ENCODE data around the gene CPA1. TPM values are rescaled to one million over a fixed set of nuclear protein-coding genes. Genes with fewer than 3 reads are reported as not detected.

CPA1 gene
- total RNA-seq, 1 experiment from 2014 or later, result not detected

- no peak overlapping the region for H2BK20ac ChIP-seq (ENCODE audit: low read depth, low read length, poor library complexity, severe bottlenecking)
- H3K27ac ChIP-seq (ENCODE audit: insufficient read length, low read depth, low read length), result no peak overlapping the region
- H3K4me3 Mint-ChIP-seq, result no peak overlapping the region; a peak in 1 of 5 replicates
- no peak overlapping the region for H3K27ac Mint-ChIP-seq
- no peak overlapping the region for H2BK12ac ChIP-seq (ENCODE audit: insufficient read length, low read depth, low read length)
- H2AFZ ChIP-seq (ENCODE audit: low read length), result no peak overlapping the region
- H3T11ph ChIP-seq (ENCODE audit: low read length), result no peak overlapping the region
- no peak overlapping the region for H2AK5ac ChIP-seq (ENCODE audit: insufficient read length, low read length)
- DNase-seq, result peak; percentile 91
- no peak overlapping the region for H3K9ac ChIP-seq (ENCODE audit: extremely low read depth, insufficient read length, low read length)
- no peak overlapping the region for H4K5ac ChIP-seq (ENCODE audit: insufficient read length, low read depth, low read length)
- no peaks in the 10 kb centered on the region for H3K4me1 ChIP-seq (ENCODE audit: insufficient read depth, low read length)
- no peak overlapping the region for H2BK5ac ChIP-seq (ENCODE audit: insufficient read length, low read length)
- H2BK15ac ChIP-seq (ENCODE audit: low read depth, low read length), result no peak overlapping the region; the same call in 1 of the 2 replicates
- WGBS (ENCODE audit: extremely low coverage, insufficient read length, low lambda C conversion rate), result no CpG with 5 or more reads among the region's 41 CpGs
- H3K4me1 Mint-ChIP-seq, result peaks cover 4 to 10% of the 10 kb centered on the region in 2 experiments; a peak in 3 of 4 replicates
- H3K27me3 Mint-ChIP-seq (ENCODE audit: low read depth), result peaks cover 4% of the 10 kb centered on the region; the same call in 1 of the 2 replicates
- H2BK120ac ChIP-seq (ENCODE audit: low read depth, low read length, poor library complexity, severe bottlenecking), result no peak overlapping the region
- no peaks in the 10 kb centered on the region for H3K23me2 ChIP-seq (ENCODE audit: insufficient read length, low read depth, low read length, poor library complexity, severe bottlenecking)
- no peak overlapping the region for H4K8ac ChIP-seq (replicated peaks; ENCODE audit: insufficient read length, low read depth, low read length)
- H3K27me3 ChIP-seq (ENCODE audit: insufficient read depth, low read length), result no peaks in the 10 kb centered on the region
- H3K9me3 ChIP-seq (ENCODE audit: control insufficient read depth, low read depth, low read length), result no peaks in the 10 kb centered on the region
- no peaks in the 10 kb centered on the region for H4K20me1 ChIP-seq (ENCODE audit: control insufficient read depth, insufficient read depth, insufficient read length)
- H3K56ac ChIP-seq (ENCODE audit: insufficient read length, low read depth, low read length), result no peak overlapping the region
- peaks cover 6 to 13% of the 10 kb centered on the region in 2 experiments for H3K9me3 Mint-ChIP-seq
- H3K79me1 ChIP-seq (ENCODE audit: insufficient read depth, low read depth, low read length, poor library complexity, severe bottlenecking), result no peaks in the 10 kb centered on the region
- no peak overlapping the region for H4K91ac ChIP-seq (ENCODE audit: insufficient read length, low read depth, low read length)
- TF ChIP-seq CTCF (conservative IDR thresholded peaks at IDR 0.05), result peak; percentile 79
- H3K36me3 Mint-ChIP-seq (ENCODE audit: insufficient read depth in 1 of 3, low read depth in 3 of 3), result peaks cover 2 to 9% (median 5%) of the 10 kb centered on the region in 3 experiments
- H3K18ac ChIP-seq (ENCODE audit: insufficient read length, low read depth, low read length), result no peak overlapping the region
- H3K4ac ChIP-seq (ENCODE audit: low read depth, low read length), result no peak overlapping the region
- H3K23ac ChIP-seq (ENCODE audit: insufficient read length, low read depth, low read length), result no peak overlapping the region
- no peak overlapping the region for H3K14ac ChIP-seq (ENCODE audit: insufficient read depth, low read length)
- H3K4me2 ChIP-seq (ENCODE audit: insufficient read depth, insufficient read length, low read length), result no peak overlapping the region
- no peaks in the 10 kb centered on the region for H3K79me2 ChIP-seq (ENCODE audit: insufficient read depth, low read length)
Measured at GRCh38 chr7:130381468-130382312, 1.4 kb downstream of the CPA1 start.
